Adrenal gland (tissue), 5 donors: ENCODE data around the gene ZFP92.

Experiments
- CTCF ChIP-seq, 6 experiments: fragments of 450-650 bp in 4 of 6; fragments of 200-600 bp in 2 of 6; sonication (generic) in 1 of 6; IDR thresholded peaks; 1 replicate in 5 of 6; 2 replicates in 1 of 6; pipeline versions ENCODE4 v1.5.1 to v1.8.0; 2016 to 2021; ENCODE audit warnings: antibody characterized with exemption in 6 of 6, mild to moderate bottlenecking in 2 of 6, moderate library complexity in 1 of 6
- POLR2A ChIP-seq, 2 donors: fragments of 450-650 bp; IDR thresholded peaks; one replicate each; pipeline ENCODE4 v1.6.1; 2017; ENCODE audit warnings: antibody characterized with exemption in 2 of 2, mild to moderate bottlenecking in 2 of 2, moderate library complexity in 1 of 2
- donor health status: DM: no; HTN: no; CAD: no.

GRCh38 chrX:153447581-153447960, 36.3 kb downstream of the ZFP92 start:
- TF ChIP-seq CTCF (IDR thresholded peaks at IDR 0.05) (no peak), POLR2A (IDR thresholded peaks at IDR 0.05) (no peak)
